ENCODE results near the gene OR6Y1. TPM values are rescaled to one million over a fixed set of nuclear protein-coding genes. Genes with fewer than 3 reads are reported as not detected.
A peak's percentile ranks its signal among the peaks of the same experiment; 100 is the strongest.

Gene OR6Y1
- total RNA-seq, 1 experiment from 2014 or later: not detected

DNA sequence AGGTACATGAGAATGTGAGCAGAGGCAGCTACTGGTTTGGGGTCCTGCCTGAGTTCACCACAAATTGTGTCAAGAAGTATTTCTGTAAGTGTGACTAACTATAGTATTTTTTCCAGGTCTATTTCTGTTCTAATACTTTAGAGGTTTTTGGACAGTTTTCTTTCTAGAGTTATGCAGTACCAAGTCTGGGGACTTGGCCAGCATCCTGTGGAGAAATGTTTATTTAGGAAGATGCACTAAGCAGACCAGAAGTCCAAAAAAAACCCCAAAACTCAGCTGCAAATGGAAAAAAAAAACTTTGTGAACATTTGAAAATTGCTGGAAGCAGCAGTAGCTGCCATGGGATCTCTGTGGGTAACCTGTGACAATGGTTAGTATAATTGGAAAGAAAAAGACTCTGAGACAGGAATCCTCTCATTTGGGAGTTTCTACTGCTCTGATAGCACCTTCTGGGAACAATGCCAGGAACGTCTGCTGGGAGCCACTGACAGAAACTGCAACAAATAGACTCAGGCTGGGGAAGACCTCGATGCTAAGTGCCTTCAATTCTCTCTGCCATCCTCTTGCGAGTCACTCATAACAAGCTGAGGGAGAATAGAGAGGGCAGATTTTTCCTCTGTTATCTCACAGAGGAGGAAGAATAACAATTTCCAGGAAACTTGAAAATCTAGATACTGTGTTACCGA, 44.6 kb downstream of the OR6Y1 start:
- TF ChIP-seq, protein P1, sequence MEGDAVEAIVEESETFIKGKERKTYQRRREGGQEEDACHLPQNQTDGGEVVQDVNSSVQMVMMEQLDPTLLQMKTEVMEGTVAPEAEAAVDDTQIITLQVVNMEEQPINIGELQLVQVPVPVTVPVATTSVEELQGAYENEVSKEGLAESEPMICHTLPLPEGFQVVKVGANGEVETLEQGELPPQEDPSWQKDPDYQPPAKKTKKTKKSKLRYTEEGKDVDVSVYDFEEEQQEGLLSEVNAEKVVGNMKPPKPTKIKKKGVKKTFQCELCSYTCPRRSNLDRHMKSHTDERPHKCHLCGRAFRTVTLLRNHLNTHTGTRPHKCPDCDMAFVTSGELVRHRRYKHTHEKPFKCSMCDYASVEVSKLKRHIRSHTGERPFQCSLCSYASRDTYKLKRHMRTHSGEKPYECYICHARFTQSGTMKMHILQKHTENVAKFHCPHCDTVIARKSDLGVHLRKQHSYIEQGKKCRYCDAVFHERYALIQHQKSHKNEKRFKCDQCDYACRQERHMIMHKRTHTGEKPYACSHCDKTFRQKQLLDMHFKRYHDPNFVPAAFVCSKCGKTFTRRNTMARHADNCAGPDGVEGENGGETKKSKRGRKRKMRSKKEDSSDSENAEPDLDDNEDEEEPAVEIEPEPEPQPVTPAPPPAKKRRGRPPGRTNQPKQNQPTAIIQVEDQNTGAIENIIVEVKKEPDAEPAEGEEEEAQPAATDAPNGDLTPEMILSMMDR (IDR thresholded peaks at IDR 0.05; ENCODE audit: unreplicated experiment): no peak
- Mint-ChIP-seq H3K27me3 (ENCODE audit: unreplicated experiment) (peaks cover 34% of the 10 kb centered on the region), H3K27ac (ENCODE audit: unreplicated experiment) (no peak overlapping the region), H3K9me3 (ENCODE audit: low read depth, unreplicated experiment) (no peaks in the 10 kb centered on the region), H3K36me3 (ENCODE audit: insufficient read depth, unreplicated experiment) (no peaks in the 10 kb centered on the region), H3K4me3 (ENCODE audit: low read depth, unreplicated experiment) (no peak overlapping the region), H3K4me1 (ENCODE audit: low read depth, unreplicated experiment) (no peaks in the 10 kb centered on the region)
- DNase-seq: no peak
- no TSS peak for BruUV-seq (replicated peaks)
- CTCF ChIA-PET: no interaction called here
- intact Hi-C loops (cut with micrococcal nuclease; ENCODE audit: unreplicated experiment): no loop called here

DNA sequence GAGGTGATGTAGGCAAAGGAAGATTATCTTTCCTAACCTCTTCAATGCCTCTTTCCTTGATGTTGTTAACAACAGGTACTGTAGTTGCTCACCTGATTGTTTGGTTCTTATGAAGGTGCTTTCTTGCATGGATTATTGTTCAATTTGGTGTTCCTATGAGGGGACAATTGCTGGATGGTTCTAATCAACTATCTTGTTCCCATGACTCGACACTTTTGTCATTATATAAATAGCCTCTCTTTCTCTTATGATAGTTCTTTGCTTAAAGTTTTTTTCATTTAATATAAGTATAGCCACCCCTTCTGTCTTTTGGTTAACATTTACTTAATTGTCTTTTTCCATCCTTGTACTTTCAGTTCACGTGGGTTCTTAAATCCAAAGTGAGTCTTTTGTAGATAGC, 46.7 kb downstream of the OR6Y1 start:
- BruUV-seq (replicated peaks): no TSS peak

DNA sequence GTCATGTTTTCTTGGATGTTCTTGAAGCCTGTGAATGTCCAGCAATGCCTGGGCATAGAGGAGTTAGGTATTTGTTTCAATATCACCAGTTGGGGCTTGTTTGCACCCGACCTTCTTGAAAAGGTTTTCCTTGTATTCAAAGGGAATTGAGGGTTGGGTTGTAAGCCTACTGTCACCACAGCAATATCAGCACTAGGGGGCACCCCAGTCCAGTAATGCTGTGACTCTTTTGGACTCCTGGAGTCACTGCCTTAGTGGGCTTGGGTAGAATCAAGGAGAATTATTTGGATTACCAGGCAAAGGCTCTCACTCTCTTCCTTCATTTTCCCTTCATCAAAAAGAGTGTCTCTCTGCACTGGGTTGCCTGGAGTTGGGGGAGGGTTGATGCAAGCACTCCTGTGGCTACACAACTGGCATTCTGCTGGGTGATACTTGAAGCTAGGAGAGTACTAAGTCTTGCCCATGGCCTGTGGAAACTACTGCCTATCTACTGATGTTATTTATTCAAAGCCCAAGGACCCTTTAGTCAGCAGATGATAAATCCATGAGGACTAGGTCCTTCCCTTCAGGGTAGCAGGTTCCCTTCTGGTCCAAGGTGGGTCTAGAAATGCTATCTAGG, 47.7 kb downstream of the OR6Y1 start:
- CTCF ChIA-PET: interaction anchor here (0.6 kb wide), 1 partner anchor 550 kb away, joined by 4 read pairs; no protein-coding TSS in a partner anchor
- Mint-ChIP-seq H3K36me3 (ENCODE audit: insufficient read depth, unreplicated experiment) (no peaks in the 10 kb centered on the region), H3K27ac (ENCODE audit: unreplicated experiment) (no peak overlapping the region), H3K4me1 (ENCODE audit: low read depth, unreplicated experiment) (no peaks in the 10 kb centered on the region), H3K4me3 (ENCODE audit: low read depth, unreplicated experiment) (no peak overlapping the region), H3K27me3 (ENCODE audit: unreplicated experiment) (peaks cover 29% of the 10 kb centered on the region), H3K9me3 (ENCODE audit: low read depth, unreplicated experiment) (no peaks in the 10 kb centered on the region)
- no TSS peak for BruUV-seq (replicated peaks)
- intact Hi-C loops (cut with micrococcal nuclease; ENCODE audit: unreplicated experiment): loop anchor here (2.0 kb wide), 2 partner anchors 492 to 566 kb away; no protein-coding TSS in a partner anchor
- TF ChIP-seq, protein P1 (IDR thresholded peaks at IDR 0.05; ENCODE audit: unreplicated experiment): peak; percentile 50
- peak; percentile 66 for DNase-seq

More for the DNA sequence above, 46.7 kb downstream of the OR6Y1 start:
- no peak for DNase-seq
- no peak overlapping the region for H3K27ac Mint-ChIP-seq (ENCODE audit: unreplicated experiment)
- H3K9me3 Mint-ChIP-seq (ENCODE audit: low read depth, unreplicated experiment): no peaks in the 10 kb centered on the region
- H3K36me3 Mint-ChIP-seq (ENCODE audit: insufficient read depth, unreplicated experiment): no peaks in the 10 kb centered on the region
- intact Hi-C loops (cut with micrococcal nuclease; ENCODE audit: unreplicated experiment): loop anchor here (2.0 kb wide), 2 partner anchors 491 to 565 kb away; no protein-coding TSS in a partner anchor
- no peaks in the 10 kb centered on the region for H3K4me1 Mint-ChIP-seq (ENCODE audit: low read depth, unreplicated experiment)
- CTCF ChIA-PET: no interaction called here
- peaks cover 29% of the 10 kb centered on the region for H3K27me3 Mint-ChIP-seq (ENCODE audit: unreplicated experiment)
- H3K4me3 Mint-ChIP-seq (ENCODE audit: low read depth, unreplicated experiment): no peak overlapping the region
- TF ChIP-seq, protein P1 (IDR thresholded peaks at IDR 0.05; ENCODE audit: unreplicated experiment): no peak

DNA sequence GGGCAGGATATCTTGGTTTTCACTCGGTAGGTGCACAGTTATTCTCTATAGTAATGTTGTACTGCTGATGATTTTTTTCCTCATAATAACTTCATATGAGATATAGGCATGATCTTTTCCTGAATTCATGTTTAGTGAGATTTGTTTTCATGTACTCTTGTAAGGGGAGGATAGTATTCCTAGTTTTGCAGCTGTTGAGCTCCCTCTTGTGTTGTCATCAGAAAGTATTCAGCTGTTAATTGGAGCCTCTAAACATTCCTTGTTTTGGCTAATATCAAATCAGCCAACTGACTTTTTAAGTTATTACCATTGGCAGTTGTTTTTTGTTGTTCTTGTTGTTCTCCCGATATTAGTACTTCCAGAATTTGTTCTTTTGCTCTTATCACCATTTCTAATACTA, 57.8 kb downstream of the OR6Y1 start:
- CTCF ChIA-PET: interaction anchor here (1.5 kb wide), 1 partner anchor 293 kb away, joined by 11 read pairs; no protein-coding TSS in a partner anchor
- Mint-ChIP-seq H3K27me3 (ENCODE audit: unreplicated experiment) (peaks cover 15% of the 10 kb centered on the region), H3K4me3 (ENCODE audit: low read depth, unreplicated experiment) (no peak overlapping the region), H3K4me1 (ENCODE audit: low read depth, unreplicated experiment) (no peaks in the 10 kb centered on the region), H3K9me3 (ENCODE audit: low read depth, unreplicated experiment) (no peaks in the 10 kb centered on the region), H3K36me3 (ENCODE audit: insufficient read depth, unreplicated experiment) (no peaks in the 10 kb centered on the region), H3K27ac (ENCODE audit: unreplicated experiment) (no peak overlapping the region)
- intact Hi-C loops (cut with micrococcal nuclease; ENCODE audit: unreplicated experiment): loop anchor here (5.0 kb wide), 1 partner anchor 249 kb away; no protein-coding TSS in a partner anchor
- TF ChIP-seq, protein P1 (IDR thresholded peaks at IDR 0.05; ENCODE audit: unreplicated experiment): no peak
- no peak for DNase-seq
- no TSS peak for BruUV-seq (replicated peaks)
